NCI-H146 (cell line): ENCODE results near the gene GLIS1.
"Not testable (repeated sequence)": the region's sequence is repeated elsewhere in the genome, so short reads cannot be mapped to it uniquely, and the experiment has no call there.

Experiments
- DNase-seq: peaks from one replicate; lab custom pipeline; 2025; lab: John Stamatoyannopoulos, UW

GLIS1 gene

GRCh38 chr1:53739109-53739681 lies at the start of gene GLIS1:
TSS of gene GLIS1 (minus strand) at chr1:53739164. CDS start at chr1:53738064, 1,100 bp downstream.
- peak; percentile 84 for DNase-seq

GRCh38 chr1:53787655-53788054 lies 48.7 kb upstream of the GLIS1 start:
- DNase-seq: no peak

GRCh38 chr1:53783056-53783455 lies 44.1 kb upstream of the GLIS1 start:
- no peak for DNase-seq

- no peak for DNase-seq
These were observed 42.7 kb upstream of the GLIS1 start for GRCh38 chr1:53781654-53782053.

DNA sequence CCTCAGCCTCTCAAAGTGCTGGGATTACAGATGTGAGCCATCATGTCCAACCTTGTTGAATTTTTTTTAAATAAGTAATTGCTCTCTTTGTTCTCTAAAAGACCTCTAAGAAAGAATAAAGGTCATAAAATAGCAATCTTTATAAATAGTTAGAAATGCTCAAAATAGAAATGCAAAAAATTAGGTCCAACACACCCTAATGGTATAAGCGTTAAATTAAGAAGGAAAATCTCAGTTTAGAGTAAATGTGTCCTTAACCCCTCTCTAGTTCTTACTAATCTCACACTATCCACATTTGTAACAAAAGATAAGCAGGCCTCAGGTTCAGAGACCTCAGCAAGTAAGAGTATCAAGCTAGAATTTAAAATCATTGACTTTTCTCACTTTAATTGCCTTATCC lies 38.3 kb upstream of the GLIS1 start:
- no peak for DNase-seq

DNA sequence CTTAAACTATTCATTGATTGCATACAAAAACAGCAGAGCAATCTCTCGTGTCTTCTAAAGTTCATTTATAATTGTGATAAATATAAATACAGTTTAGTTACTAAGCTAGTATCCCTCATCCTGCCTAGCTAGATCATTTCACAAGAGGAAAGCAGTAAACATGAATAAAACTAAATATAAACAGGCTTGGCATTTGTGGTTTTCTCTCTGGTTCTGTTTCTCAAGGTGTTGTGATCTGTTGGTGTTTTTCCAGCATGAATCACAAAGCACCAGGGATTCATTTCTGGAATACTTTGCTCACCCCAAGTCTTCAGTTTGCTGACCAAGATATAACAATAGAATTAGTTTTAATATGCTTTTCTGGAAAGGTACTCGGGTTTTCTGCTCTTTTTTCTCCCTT lies 32.7 kb upstream of the GLIS1 start:
- no peak for DNase-seq

DNA sequence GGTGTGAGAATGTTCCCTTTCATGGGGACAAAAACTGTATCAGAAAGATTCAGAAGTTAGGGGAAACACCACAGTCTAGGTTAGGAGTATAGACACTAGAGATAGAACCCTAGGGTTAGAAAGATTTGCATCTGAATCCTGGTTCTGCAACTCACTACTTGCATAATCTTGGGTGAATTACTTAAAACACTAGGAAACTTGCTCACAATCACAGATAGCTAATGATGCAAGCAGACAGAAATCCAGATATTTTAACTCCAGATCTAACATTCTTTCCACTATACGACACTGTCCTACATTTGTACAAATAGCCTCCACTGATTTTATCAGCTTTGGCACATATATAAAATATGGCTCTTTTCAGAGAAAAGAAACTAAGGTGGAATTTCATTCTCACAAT lies 30.8 kb upstream of the GLIS1 start:
- DNase-seq: no peak

- no peak for DNase-seq
These were observed 30.2 kb upstream of the GLIS1 start for GRCh38 chr1:53769184-53769583.

DNA sequence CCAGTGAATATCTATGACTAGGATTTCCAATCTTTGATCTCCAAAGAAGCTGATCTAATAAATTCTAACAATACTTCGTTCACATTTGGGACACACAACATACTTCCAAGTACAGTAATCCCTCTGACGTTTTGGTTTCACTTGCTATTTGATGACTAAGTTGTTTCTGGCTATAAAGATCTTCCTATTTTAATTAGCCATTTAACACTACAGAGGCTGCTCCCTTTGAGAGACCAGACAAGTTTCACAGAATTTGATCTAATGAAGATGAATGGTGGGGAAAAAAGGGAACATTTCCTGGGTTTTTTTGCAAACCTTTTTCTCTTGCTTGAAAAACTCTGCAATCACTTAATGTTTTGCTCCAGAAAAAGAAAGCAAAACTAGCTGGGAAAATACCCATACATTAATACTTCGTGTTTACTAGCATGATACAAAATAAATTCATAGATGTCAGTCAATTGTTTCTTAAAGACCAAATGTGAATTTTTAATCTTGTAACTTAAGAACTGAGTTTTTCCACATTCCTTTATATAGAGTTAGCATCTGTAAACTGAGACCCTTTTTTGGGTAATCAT lies 28.0 kb upstream of the GLIS1 start:
- DNase-seq: no peak

GRCh38 chr1:53766194-53766742 lies 27.3 kb upstream of the GLIS1 start:
- no peak for DNase-seq

GRCh38 chr1:53765657-53766056 lies 26.7 kb upstream of the GLIS1 start:
- DNase-seq: no peak

- DNase-seq: no peak
These were observed 24.9 kb upstream of the GLIS1 start for GRCh38 chr1:53763911-53764310.

GRCh38 chr1:53763461-53763860 lies 24.5 kb upstream of the GLIS1 start:
- no peak for DNase-seq

DNA sequence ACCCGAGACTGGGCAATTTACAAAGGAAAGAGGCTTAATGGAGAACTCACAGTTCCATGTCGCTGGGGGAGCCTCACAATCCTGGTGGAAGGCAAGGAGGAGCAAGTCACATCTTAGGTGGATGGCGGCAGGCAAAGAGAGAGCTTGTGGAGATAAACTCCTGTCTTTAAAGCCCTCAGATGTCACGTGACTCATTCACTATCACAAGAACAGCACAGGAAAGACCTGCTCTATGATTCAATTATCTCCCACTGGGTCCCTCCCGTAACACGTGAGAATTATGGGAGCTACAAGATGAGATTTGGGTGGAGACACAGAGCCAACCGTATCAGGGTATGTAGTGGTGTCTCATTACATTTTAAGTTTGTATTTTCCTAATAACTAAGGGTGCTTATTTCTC lies 21.5 kb upstream of the GLIS1 start:
- DNase-seq: not testable (repeated sequence)

- DNase-seq: peak; percentile 6
These were observed 16.9 kb upstream of the GLIS1 start for GRCh38 chr1:53755874-53756273.

DNA sequence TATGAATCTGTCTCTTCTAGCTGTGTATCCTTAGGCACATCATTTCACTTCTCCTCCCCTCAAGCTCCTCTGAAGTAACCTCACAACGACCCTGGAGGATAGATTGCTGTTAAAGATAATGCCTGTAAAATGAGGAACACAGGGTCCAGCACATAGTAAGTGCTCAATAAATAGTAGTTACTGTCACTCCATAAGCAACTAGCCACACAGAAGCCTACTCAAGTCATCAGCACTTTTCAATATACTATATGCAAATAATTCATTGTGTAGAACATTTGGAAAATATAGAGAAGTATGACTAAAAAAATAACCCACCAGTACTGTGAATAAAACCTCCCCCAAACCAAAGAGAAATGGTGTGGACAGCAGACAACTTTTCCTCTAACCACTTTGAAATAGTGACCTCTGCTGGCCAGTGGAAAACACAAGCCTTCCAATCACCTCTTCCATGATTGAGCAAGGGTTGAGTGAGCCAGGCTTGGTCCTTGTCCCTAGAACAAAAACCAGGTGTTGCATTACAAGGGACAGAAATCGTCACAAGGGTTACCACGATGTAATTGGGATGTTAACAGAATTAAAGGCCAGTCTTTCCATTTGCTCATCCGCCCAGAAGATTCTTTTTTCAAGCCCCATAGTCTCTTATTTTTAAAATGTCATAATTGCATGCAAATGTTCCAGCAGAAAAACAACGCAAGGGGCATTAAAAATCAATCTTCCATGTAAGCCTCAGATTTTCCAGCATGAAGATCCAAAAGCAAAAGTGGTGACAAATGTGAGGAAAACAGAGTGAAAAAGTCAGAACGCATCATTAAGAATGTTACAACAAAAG lies 15.7 kb upstream of the GLIS1 start:
- DNase-seq: peak; percentile 58

GRCh38 chr1:53752281-53752680 lies 13.3 kb upstream of the GLIS1 start:
- no peak for DNase-seq

- DNase-seq: no peak
These were observed 8.9 kb upstream of the GLIS1 start for GRCh38 chr1:53747841-53748240.

GRCh38 chr1:53740621-53741105 lies 1.7 kb upstream of the GLIS1 start:
- no peak for DNase-seq

GRCh38 chr1:53738205-53739108 lies 507 bp downstream of the GLIS1 start:
- no peak for DNase-seq

GRCh38 chr1:53737648-53738204 lies 1.2 kb downstream of the GLIS1 start:
- peak; percentile 27 for DNase-seq

- no peak for DNase-seq
These were observed 2.7 kb downstream of the GLIS1 start for GRCh38 chr1:53736290-53736689.
